A549 (cell line): Measurements from ENCODE around the gene TRIOBP.

Experiments
- BCL3 ChIP-seq: fragments of >200 bp; sonication (Bioruptor Twin); formaldehyde crosslinking; IDR thresholded peaks from 3 replicates; pipeline ENCODE4 v1.6.1; 2016
- CHD4 ChIP-seq: fragments of 200-600 bp; sonication (generic); IDR thresholded peaks from 2 replicates; pipeline ENCODE4 v1.6.1; 2016; ENCODE audit warnings: antibody characterized with exemption, mild to moderate bottlenecking, borderline replicate concordance
- CTCF ChIP-seq: fragments of >200 bp; sonication (Bioruptor Twin); formaldehyde crosslinking; IDR thresholded peaks from 3 replicates; pipeline ENCODE4 v1.5.1; 2016
- EP300 ChIP-seq, 2 experiments: fragments of >200 bp; sonication (Bioruptor Twin); formaldehyde crosslinking; IDR thresholded peaks; 2 replicates in 1 of 2; 3 replicates in 1 of 2; pipeline ENCODE4 v1.6.1; 2016 to 2017
- HOXA7 ChIP-seq: fragments of 250-450 bp; sonication (Bioruptor Pico); IDR thresholded peaks from 2 replicates; pipeline ENCODE4 v1.5.0; 2020; ENCODE audit warnings: mild to moderate bottlenecking, moderate library complexity
- JUNB ChIP-seq: fragments of >200 bp; sonication (Bioruptor Twin); formaldehyde crosslinking; IDR thresholded peaks from 2 replicates; pipeline ENCODE4 v1.6.1; 2016
- PBX3 ChIP-seq: IDR thresholded peaks from 2 replicates; pipeline ENCODE4 v1.6.1; 2012
- POLR2A ChIP-seq: IDR thresholded peaks from 2 replicates; pipeline ENCODE4 v1.6.1; 2012; ENCODE audit warnings: mild to moderate bottlenecking, low read length
- POLR2AphosphoS2 ChIP-seq: conservative IDR thresholded peaks from 2 replicates; pipeline ENCODE4 v1.6.1; 2012; ENCODE audit warnings: low read length, improper control_type of control experiment, inconsistent platforms
- REST ChIP-seq: fragments of 200-600 bp; sonication (generic); IDR thresholded peaks from 2 replicates; pipeline ENCODE4 v1.6.1; 2016; ENCODE audit warnings: antibody characterized with exemption, mild to moderate bottlenecking, moderate library complexity
- RFX5 ChIP-seq: fragments of 450-650 bp; IDR thresholded peaks from 2 replicates; pipeline ENCODE4 v1.7.1; 2014; ENCODE audit warnings: antibody characterized with exemption, mild to moderate bottlenecking, moderate library complexity

GRCh38 chr22:37768273-37768672, 71.4 kb downstream of the TRIOBP start:
- TF ChIP-seq BCL3 (no peak), REST (no peak), HOXA7 (CRISPR knock-in tag) (no peak), CTCF (no peak), JUNB (no peak), RFX5 (no peak), POLR2A (no peak), POLR2AphosphoS2 (no peak), EP300 (IDR thresholded peaks at IDR 0.05) (no peak), CHD4 (no peak), PBX3 (no peak)
